Kidney epithelial cell (primary cell): ENCODE measurements around the gene CCDC201. TPM values are rescaled to one million over a fixed set of nuclear protein-coding genes. Genes with fewer than 3 reads are reported as not detected.

ENCODE experiments used
- DNase-seq: peaks from one replicate; pipeline ENCODE4 v3.0.0-alpha.2; 2010; ENCODE audit warnings: low read depth
- H3K27me3 ChIP-seq: 2 replicates; pipeline ENCODE4 v1.6.0; 2011; ENCODE audit warnings: low read length; ENCODE audit not compliant: control insufficient read depth, insufficient read depth
- H3K36me3 ChIP-seq: 2 replicates; pipeline ENCODE4 v1.5.1; 2011; ENCODE audit warnings: low read length; ENCODE audit not compliant: control insufficient read depth, insufficient read depth
- H3K4me3 ChIP-seq: 2 replicates; pipeline ENCODE4 v1.5.1; 2011; ENCODE audit warnings: low read depth, mild to moderate bottlenecking, control low read depth, low read length
- total RNA-seq: library from RNA; depleted of rRNA; stranded (reverse); fragments of >200 nt; gene quantifications from 2 replicates; pipeline ENCODE4 v1.2.3, GENCODE V29; 2015
- TF ChIP-seq, protein P1 (sequence below): IDR thresholded peaks from 2 replicates; pipeline ENCODE4 v1.5.1; 2011; ENCODE audit warnings: mild to moderate bottlenecking, moderate library complexity, low read length, control low read depth, inconsistent platforms; ENCODE audit not compliant: insufficient read depth, poor library complexity, severe bottlenecking

CCDC201 gene
- total RNA-seq, 1 donor from 2014 or later: not detected

DNA sequence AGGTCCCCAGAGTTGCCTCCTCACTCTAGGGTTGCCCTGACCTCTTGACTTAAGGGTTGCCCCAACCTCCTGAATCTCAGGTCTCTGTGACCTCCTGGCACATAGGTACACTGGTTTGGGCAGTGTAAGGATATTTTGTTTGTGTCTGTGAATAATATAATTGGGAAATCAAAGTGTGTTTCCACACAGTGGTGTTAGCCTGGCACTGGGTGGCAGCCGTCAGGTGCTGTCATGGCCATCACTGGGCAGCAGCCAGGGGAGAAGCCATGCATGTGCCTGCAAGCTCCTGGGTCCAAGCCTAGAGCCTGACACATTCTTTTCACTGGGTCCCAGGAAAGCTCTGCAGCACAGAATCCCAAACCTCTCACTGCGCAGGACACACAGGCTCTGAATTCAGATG, 3.6 kb upstream of the CCDC201 start:
- TF ChIP-seq, protein P1, sequence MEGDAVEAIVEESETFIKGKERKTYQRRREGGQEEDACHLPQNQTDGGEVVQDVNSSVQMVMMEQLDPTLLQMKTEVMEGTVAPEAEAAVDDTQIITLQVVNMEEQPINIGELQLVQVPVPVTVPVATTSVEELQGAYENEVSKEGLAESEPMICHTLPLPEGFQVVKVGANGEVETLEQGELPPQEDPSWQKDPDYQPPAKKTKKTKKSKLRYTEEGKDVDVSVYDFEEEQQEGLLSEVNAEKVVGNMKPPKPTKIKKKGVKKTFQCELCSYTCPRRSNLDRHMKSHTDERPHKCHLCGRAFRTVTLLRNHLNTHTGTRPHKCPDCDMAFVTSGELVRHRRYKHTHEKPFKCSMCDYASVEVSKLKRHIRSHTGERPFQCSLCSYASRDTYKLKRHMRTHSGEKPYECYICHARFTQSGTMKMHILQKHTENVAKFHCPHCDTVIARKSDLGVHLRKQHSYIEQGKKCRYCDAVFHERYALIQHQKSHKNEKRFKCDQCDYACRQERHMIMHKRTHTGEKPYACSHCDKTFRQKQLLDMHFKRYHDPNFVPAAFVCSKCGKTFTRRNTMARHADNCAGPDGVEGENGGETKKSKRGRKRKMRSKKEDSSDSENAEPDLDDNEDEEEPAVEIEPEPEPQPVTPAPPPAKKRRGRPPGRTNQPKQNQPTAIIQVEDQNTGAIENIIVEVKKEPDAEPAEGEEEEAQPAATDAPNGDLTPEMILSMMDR: no peak
- no peak for DNase-seq
- Histone ChIP-seq H3K36me3 (no peaks in the 10 kb centered on the region), H3K4me3 (no peak overlapping the region), H3K27me3 (no peaks in the 10 kb centered on the region)

GRCh38 chr7:45874408-45875131, 1.7 kb upstream of the CCDC201 start:
- H3K36me3 ChIP-seq: no peaks in the 10 kb centered on the region
- H3K4me3 ChIP-seq: no peak overlapping the region
- TF ChIP-seq, protein P1: no peak
- H3K27me3 ChIP-seq: no peaks in the 10 kb centered on the region
- DNase-seq: no peak

DNA sequence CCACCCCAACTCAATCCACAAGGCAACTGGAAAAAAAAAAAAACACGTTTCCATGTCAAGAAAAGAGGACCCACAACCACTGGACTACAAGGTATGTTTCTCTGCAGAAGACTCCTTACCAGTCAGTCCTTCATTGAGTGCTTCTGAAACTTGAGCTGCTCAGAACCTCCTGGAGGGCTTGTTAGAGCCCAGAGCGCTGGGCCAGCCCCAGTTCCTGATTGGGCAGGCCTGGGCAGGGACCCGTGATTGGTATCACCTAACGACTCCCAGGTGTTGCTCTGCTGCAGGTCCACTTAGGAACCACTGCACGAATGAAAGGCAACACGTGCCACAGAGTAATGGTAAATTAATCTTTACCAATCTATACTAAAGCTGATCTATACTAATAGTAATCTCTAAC, 473 bp upstream of the CCDC201 start:
- H3K27me3 ChIP-seq: no peaks in the 10 kb centered on the region
- TF ChIP-seq, protein P1: no peak
- no peaks in the 10 kb centered on the region for H3K36me3 ChIP-seq
- no peak for DNase-seq
- no peak overlapping the region for H3K4me3 ChIP-seq

GRCh38 chr7:45872116-45873034, 507 bp downstream of the CCDC201 start:
- Histone ChIP-seq H3K36me3 (no peaks in the 10 kb centered on the region), H3K4me3 (no peak overlapping the region), H3K27me3 (no peaks in the 10 kb centered on the region)
- no peak for DNase-seq
- TF ChIP-seq, protein P1: peak; percentile 58

- Histone ChIP-seq H3K36me3 (no peaks in the 10 kb centered on the region), H3K27me3 (no peaks in the 10 kb centered on the region), H3K4me3 (no peak overlapping the region)
- no peak for DNase-seq
- TF ChIP-seq, protein P1: no peak
Observed at GRCh38 chr7:45869426-45869825, 3.5 kb downstream of the CCDC201 start.
